GM12872 (cell line): ENCODE results near the gene VAT1.

ENCODE experiments used
- TF ChIP-seq, protein P1 (sequence below): IDR thresholded peaks from 3 replicates; pipeline ENCODE4 v1.5.1; 2011; ENCODE audit warnings: low read depth, mild to moderate bottlenecking, low read length, moderate library complexity; ENCODE audit not compliant: insufficient read depth

The VAT1 gene

GRCh38 chr17:43025766-43026537 lies 3.8 kb upstream of the VAT1 start:
- TF ChIP-seq, protein P1, sequence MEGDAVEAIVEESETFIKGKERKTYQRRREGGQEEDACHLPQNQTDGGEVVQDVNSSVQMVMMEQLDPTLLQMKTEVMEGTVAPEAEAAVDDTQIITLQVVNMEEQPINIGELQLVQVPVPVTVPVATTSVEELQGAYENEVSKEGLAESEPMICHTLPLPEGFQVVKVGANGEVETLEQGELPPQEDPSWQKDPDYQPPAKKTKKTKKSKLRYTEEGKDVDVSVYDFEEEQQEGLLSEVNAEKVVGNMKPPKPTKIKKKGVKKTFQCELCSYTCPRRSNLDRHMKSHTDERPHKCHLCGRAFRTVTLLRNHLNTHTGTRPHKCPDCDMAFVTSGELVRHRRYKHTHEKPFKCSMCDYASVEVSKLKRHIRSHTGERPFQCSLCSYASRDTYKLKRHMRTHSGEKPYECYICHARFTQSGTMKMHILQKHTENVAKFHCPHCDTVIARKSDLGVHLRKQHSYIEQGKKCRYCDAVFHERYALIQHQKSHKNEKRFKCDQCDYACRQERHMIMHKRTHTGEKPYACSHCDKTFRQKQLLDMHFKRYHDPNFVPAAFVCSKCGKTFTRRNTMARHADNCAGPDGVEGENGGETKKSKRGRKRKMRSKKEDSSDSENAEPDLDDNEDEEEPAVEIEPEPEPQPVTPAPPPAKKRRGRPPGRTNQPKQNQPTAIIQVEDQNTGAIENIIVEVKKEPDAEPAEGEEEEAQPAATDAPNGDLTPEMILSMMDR: no peak

GRCh38 chr17:43025290-43025657 lies 3.1 kb upstream of the VAT1 start:
- TF ChIP-seq, protein P1: no peak

- TF ChIP-seq, protein P1: peak; percentile 82
Measured at GRCh38 chr17:43024407-43025289, 2.5 kb upstream of the VAT1 start, which contains the start of gene RND2. Gene RND2 (plus strand): TSS chr17:43025231. CDS start chr17:43025348, 117 bp downstream.

GRCh38 chr17:43020789-43021740 lies 1.1 kb downstream of the VAT1 start:
- TF ChIP-seq, protein P1: no peak

- TF ChIP-seq, protein P1: no peak
Measured at GRCh38 chr17:43020030-43020621, 2.1 kb downstream of the VAT1 start.

GRCh38 chr17:43019418-43019817 lies 2.8 kb downstream of the VAT1 start:
- TF ChIP-seq, protein P1: no peak
